ENCODE measurements around the gene CAPN11.
A peak's percentile ranks its signal among the peaks of the same experiment; 100 is the strongest.

Gene CAPN11

GRCh38 chr6:44129841-44130322, 28.7 kb upstream of the CAPN11 start:
- H3K27me3 ChIP-seq (ENCODE audit: low read depth, low read length), result no peaks in the 10 kb centered on the region
- TF ChIP-seq CTCF (IDR thresholded peaks at IDR 0.05; ENCODE audit: low read depth, low read length) (no peak), EZH2phosphoT487 (IDR thresholded peaks at IDR 0.05; ENCODE audit: low read depth) (no peak)
- peaks cover 17% of the 10 kb centered on the region for H4K20me1 ChIP-seq (ENCODE audit: insufficient read depth, low read length)
- H3K9me3 ChIP-seq (ENCODE audit: insufficient read depth, low read length), result no peaks in the 10 kb centered on the region
- H3K4me2 ChIP-seq (ENCODE audit: low read length), result no peak overlapping the region
- H3K36me3 ChIP-seq (replicated peaks; ENCODE audit: low read depth, low read length), result peaks cover 8% of the 10 kb centered on the region
- peaks cover 27% of the 10 kb centered on the region for H3K4me1 ChIP-seq (ENCODE audit: low read length)
- H3K79me2 ChIP-seq (ENCODE audit: low read length), result peaks cover 36% of the 10 kb centered on the region
- no peak overlapping the region for H2AFZ ChIP-seq (ENCODE audit: low read depth, low read length)
- no peak overlapping the region for H3K9ac ChIP-seq (ENCODE audit: low read length)
- H3K27ac ChIP-seq (ENCODE audit: low read length), result no peak overlapping the region
- H3K4me3 ChIP-seq (ENCODE audit: low read length), result no peak overlapping the region

GRCh38 chr6:44131892-44132291, 26.7 kb upstream of the CAPN11 start:
- no peak overlapping the region for H3K4me2 ChIP-seq (ENCODE audit: low read length)
- no peak overlapping the region for H2AFZ ChIP-seq (ENCODE audit: low read depth, low read length)
- H3K36me3 ChIP-seq (replicated peaks; ENCODE audit: low read depth, low read length), result peaks cover 3% of the 10 kb centered on the region
- H3K9ac ChIP-seq (ENCODE audit: low read length), result no peak overlapping the region
- peaks cover 12% of the 10 kb centered on the region for H3K4me1 ChIP-seq (ENCODE audit: low read length)
- no peak overlapping the region for H3K4me3 ChIP-seq (ENCODE audit: low read length)
- no peaks in the 10 kb centered on the region for H4K20me1 ChIP-seq (ENCODE audit: insufficient read depth, low read length)
- no peak overlapping the region for H3K27ac ChIP-seq (ENCODE audit: low read length)
- peaks cover 16% of the 10 kb centered on the region for H3K79me2 ChIP-seq (ENCODE audit: low read length)
- H3K27me3 ChIP-seq (ENCODE audit: low read depth, low read length), result no peaks in the 10 kb centered on the region
- no peaks in the 10 kb centered on the region for H3K9me3 ChIP-seq (ENCODE audit: insufficient read depth, low read length)
- TF ChIP-seq CTCF (IDR thresholded peaks at IDR 0.05; ENCODE audit: low read depth, low read length) (no peak), EZH2phosphoT487 (IDR thresholded peaks at IDR 0.05; ENCODE audit: low read depth) (no peak)

GRCh38 chr6:44132476-44132875, 26.1 kb upstream of the CAPN11 start:
- Histone ChIP-seq H3K27ac (ENCODE audit: low read length) (no peak overlapping the region), H3K79me2 (ENCODE audit: low read length) (peaks cover 13% of the 10 kb centered on the region; the same call in 1 of the 2 replicates), H3K27me3 (ENCODE audit: low read depth, low read length) (no peaks in the 10 kb centered on the region), H3K9ac (ENCODE audit: low read length) (no peak overlapping the region), H3K4me2 (ENCODE audit: low read length) (no peak overlapping the region), H2AFZ (ENCODE audit: low read depth, low read length) (no peak overlapping the region), H3K9me3 (ENCODE audit: insufficient read depth, low read length) (no peaks in the 10 kb centered on the region), H4K20me1 (ENCODE audit: insufficient read depth, low read length) (no peaks in the 10 kb centered on the region), H3K4me1 (ENCODE audit: low read length) (peaks cover 12% of the 10 kb centered on the region), H3K36me3 (replicated peaks; ENCODE audit: low read depth, low read length) (peaks cover 9% of the 10 kb centered on the region), H3K4me3 (ENCODE audit: low read length) (no peak overlapping the region)
- no peak for TF ChIP-seq EZH2phosphoT487 (IDR thresholded peaks at IDR 0.05; ENCODE audit: low read depth)
- no peak for TF ChIP-seq CTCF (IDR thresholded peaks at IDR 0.05; ENCODE audit: low read depth, low read length)

- H4K20me1 ChIP-seq (ENCODE audit: insufficient read depth, low read length), result no peaks in the 10 kb centered on the region
- peak overlapping the region; percentile 43 for H3K4me3 ChIP-seq (ENCODE audit: low read length)
- peaks cover 12% of the 10 kb centered on the region for H3K4me1 ChIP-seq (ENCODE audit: low read length)
- TF ChIP-seq CTCF (IDR thresholded peaks at IDR 0.05; ENCODE audit: low read depth, low read length), result no peak
- no peak for TF ChIP-seq EZH2phosphoT487 (IDR thresholded peaks at IDR 0.05; ENCODE audit: low read depth)
- no peaks in the 10 kb centered on the region for H3K27me3 ChIP-seq (ENCODE audit: low read depth, low read length)
- H3K27ac ChIP-seq (ENCODE audit: low read length), result no peak overlapping the region
- H3K4me2 ChIP-seq (ENCODE audit: low read length), result peak overlapping the region; percentile 52
- peaks cover 6% of the 10 kb centered on the region; the same call in 1 of the 2 replicates for H3K79me2 ChIP-seq (ENCODE audit: low read length)
- no peak overlapping the region for H2AFZ ChIP-seq (ENCODE audit: low read depth, low read length)
- H3K36me3 ChIP-seq (replicated peaks; ENCODE audit: low read depth, low read length), result peaks cover 10% of the 10 kb centered on the region
- H3K9ac ChIP-seq (ENCODE audit: low read length), result no peak overlapping the region
- H3K9me3 ChIP-seq (ENCODE audit: insufficient read depth, low read length), result no peaks in the 10 kb centered on the region
Measured at GRCh38 chr6:44133003-44133931, 25.4 kb upstream of the CAPN11 start.

All from OCI-LY3 (cell line).